Trophoblast cell (in vitro differentiated cells and primary cell): Measurements from ENCODE around the gene KIAA1328.

Experiments used
- DNase-seq, 2 donors: peaks; one replicate each; pipeline ENCODE4 v3.0.0-alpha.2; 2016
- H2AFZ ChIP-seq: 2 replicates; pipeline ENCODE4 v1.6.1; 2013; ENCODE audit warnings: low read length, moderate library complexity, mild to moderate bottlenecking; ENCODE audit not compliant: insufficient read depth, poor library complexity
- H2AK5ac ChIP-seq: 2 replicates; pipeline ENCODE4 v1.6.1; 2013; ENCODE audit warnings: mild to moderate bottlenecking, low read length
- H2BK120ac ChIP-seq: 2 replicates; pipeline ENCODE4 v1.6.1; 2013; ENCODE audit warnings: low read length, mild to moderate bottlenecking, moderate library complexity; ENCODE audit not compliant: insufficient read depth, poor library complexity
- H2BK12ac ChIP-seq: 2 replicates; pipeline ENCODE4 v1.6.1; 2013; ENCODE audit warnings: mild to moderate bottlenecking, low read length, moderate library complexity
- H2BK5ac ChIP-seq: 2 replicates; pipeline ENCODE4 v1.6.1; 2013; ENCODE audit warnings: low read length, low read depth, moderate library complexity, mild to moderate bottlenecking; ENCODE audit not compliant: poor library complexity
- H3K14ac ChIP-seq: 2 replicates; pipeline ENCODE4 v1.6.1; 2013; ENCODE audit warnings: mild to moderate bottlenecking, low read length
- H3K18ac ChIP-seq: 2 replicates; pipeline ENCODE4 v1.6.1; 2013; ENCODE audit warnings: mild to moderate bottlenecking, low read length
- H3K23ac ChIP-seq: 2 replicates; pipeline ENCODE4 v1.6.1; 2013; ENCODE audit warnings: low read length
- H3K27ac ChIP-seq: 2 replicates; pipeline ENCODE4 v1.5.1; 2013; ENCODE audit warnings: low read depth, mild to moderate bottlenecking, inconsistent platforms, low read length, moderate library complexity
- H3K27me3 ChIP-seq: 2 replicates; pipeline ENCODE4 v1.6.1; 2013; ENCODE audit warnings: inconsistent platforms, mild to moderate bottlenecking, low read length, moderate library complexity; ENCODE audit not compliant: insufficient read depth
- H3K36me3 ChIP-seq, 2 experiments: 1 replicate in 1 of 2; 2 replicates in 1 of 2; pipeline ENCODE4 v1.6.1; 2013; ENCODE audit warnings: low read length in 2 of 2, mild to moderate bottlenecking in 2 of 2, moderate library complexity in 1 of 2; ENCODE audit not compliant: insufficient read depth in 2 of 2, control insufficient read depth in 1 of 2
- H3K4ac ChIP-seq: 2 replicates; pipeline ENCODE4 v1.6.1; 2013; ENCODE audit warnings: low read depth, mild to moderate bottlenecking, low read length, moderate library complexity
- H3K4me1 ChIP-seq, 2 experiments: 1 replicate in 1 of 2; 2 replicates in 1 of 2; pipeline ENCODE4 v1.6.1; 2013; ENCODE audit warnings: low read length in 2 of 2, mild to moderate bottlenecking in 2 of 2, moderate library complexity in 1 of 2; ENCODE audit not compliant: insufficient read depth in 2 of 2, control insufficient read depth in 1 of 2
- H3K4me2 ChIP-seq: 2 replicates; pipeline ENCODE4 v1.6.1; 2013; ENCODE audit warnings: inconsistent platforms, mild to moderate bottlenecking, low read length, moderate library complexity
- H3K4me3 ChIP-seq: 2 replicates; pipeline ENCODE4 v1.5.1; 2013; ENCODE audit warnings: mild to moderate bottlenecking, low read depth, low read length, inconsistent platforms
- H3K79me1 ChIP-seq: one replicate; pipeline ENCODE4 v1.6.1; 2013; ENCODE audit warnings: low read length
- H3K79me2 ChIP-seq: 2 replicates; pipeline ENCODE4 v1.6.1; 2013; ENCODE audit warnings: low read length, mild to moderate bottlenecking; ENCODE audit not compliant: control insufficient read depth, insufficient read depth, poor library complexity
- H3K9ac ChIP-seq: 2 replicates; pipeline ENCODE4 v1.6.1; 2013; ENCODE audit warnings: mild to moderate bottlenecking, low read length
- H3K9me3 ChIP-seq: 2 replicates; pipeline ENCODE4 v1.6.1; 2013; ENCODE audit warnings: low read depth, mild to moderate bottlenecking, control low read depth, inconsistent platforms, low read length; ENCODE audit not compliant: insufficient read depth
- H4K12ac ChIP-seq: 2 replicates; pipeline ENCODE4 v1.6.1; 2013; ENCODE audit warnings: low read depth, mild to moderate bottlenecking, low read length, moderate library complexity
- H4K8ac ChIP-seq: 2 replicates; pipeline ENCODE4 v1.6.1; 2013; ENCODE audit warnings: low read depth, mild to moderate bottlenecking, low read length, moderate library complexity
- H4K91ac ChIP-seq: one replicate; pipeline ENCODE4 v1.6.1; 2013; ENCODE audit warnings: low read depth, mild to moderate bottlenecking, low read length, moderate library complexity
- WGBS: extraction: QIAGEN DNeasy Blood & Tissue Kit; methylation state at CpG from one replicate; pipeline ENCODE4 v1.1.7; 2013; ENCODE audit warnings: missing lambda C conversion rate; ENCODE audit not compliant: insufficient read length, insufficient coverage; ENCODE audit errors: extremely low coverage; 5-methylcytosine and 5-hydroxymethylcytosine counted together

The KIAA1328 gene

GRCh38 chr18:36931106-36931505, 102.2 kb downstream of the KIAA1328 start:
- Histone ChIP-seq H3K9ac (no peak overlapping the region), H3K9me3 (no peaks in the 10 kb centered on the region), H3K27ac (no peak overlapping the region), H3K4me3 (no peak overlapping the region), H3K18ac (no peak overlapping the region), H4K8ac (no peak overlapping the region), H3K4me1 (no peaks in the 10 kb centered on the region), H2AFZ (no peak overlapping the region), H3K14ac (no peak overlapping the region), H4K12ac (no peak overlapping the region), H2AK5ac (no peak overlapping the region), H2BK12ac (no peak overlapping the region), H3K4me2 (no peak overlapping the region), H3K27me3 (no peaks in the 10 kb centered on the region), H2BK5ac (no peak overlapping the region), H3K23ac (no peak overlapping the region), H2BK120ac (no peak overlapping the region), H3K4ac (no peak overlapping the region), H4K91ac (no peak overlapping the region), H3K36me3 (no peaks in the 10 kb centered on the region), H3K79me2 (no peaks in the 10 kb centered on the region), H3K79me1 (no peaks in the 10 kb centered on the region)
- no peak for DNase-seq
- no CpG with 5 or more reads among the region's 4 CpGs for WGBS

- Histone ChIP-seq H3K4me2 (no peak overlapping the region), H4K8ac (no peak overlapping the region), H2BK5ac (no peak overlapping the region), H3K4me1 (no peaks in the 10 kb centered on the region), H3K4me3 (no peak overlapping the region), H3K27me3 (no peaks in the 10 kb centered on the region), H2AK5ac (no peak overlapping the region), H2AFZ (no peak overlapping the region), H4K91ac (no peak overlapping the region), H3K27ac (no peak overlapping the region), H4K12ac (no peak overlapping the region), H3K9me3 (no peaks in the 10 kb centered on the region), H3K79me2 (no peaks in the 10 kb centered on the region), H3K4ac (no peak overlapping the region), H3K23ac (no peak overlapping the region), H3K9ac (no peak overlapping the region), H3K18ac (no peak overlapping the region), H3K79me1 (no peaks in the 10 kb centered on the region), H3K36me3 (no peaks in the 10 kb centered on the region), H2BK120ac (no peak overlapping the region), H3K14ac (no peak overlapping the region), H2BK12ac (no peak overlapping the region)
- WGBS, result no CpG with 5 or more reads among the region's 2 CpGs
- DNase-seq, result no peak
These were observed 104.6 kb downstream of the KIAA1328 start for GRCh38 chr18:36933552-36933951.

- H2BK5ac ChIP-seq, result no peak overlapping the region
- H3K4me2 ChIP-seq, result no peak overlapping the region
- H4K12ac ChIP-seq, result no peak overlapping the region
- H3K79me2 ChIP-seq, result no peaks in the 10 kb centered on the region
- no peak overlapping the region for H3K23ac ChIP-seq
- no CpG with 5 or more reads among the region's 1 CpG for WGBS
- H4K8ac ChIP-seq, result no peak overlapping the region
- H3K27me3 ChIP-seq, result no peaks in the 10 kb centered on the region
- no peak overlapping the region for H3K27ac ChIP-seq
- H3K36me3 ChIP-seq, result no peaks in the 10 kb centered on the region
- no peak overlapping the region for H2AK5ac ChIP-seq
- H2BK12ac ChIP-seq, result no peak overlapping the region
- DNase-seq, result no peak
- H4K91ac ChIP-seq, result no peak overlapping the region
- no peaks in the 10 kb centered on the region for H3K4me1 ChIP-seq
- H3K79me1 ChIP-seq, result no peaks in the 10 kb centered on the region
- H3K9me3 ChIP-seq, result no peaks in the 10 kb centered on the region
- no peak overlapping the region for H2BK120ac ChIP-seq
- no peak overlapping the region for H3K9ac ChIP-seq
- H3K14ac ChIP-seq, result no peak overlapping the region
- no peak overlapping the region for H3K4ac ChIP-seq
- H2AFZ ChIP-seq, result no peak overlapping the region
- no peak overlapping the region for H3K4me3 ChIP-seq
- no peak overlapping the region for H3K18ac ChIP-seq
These were observed 106.0 kb downstream of the KIAA1328 start for GRCh38 chr18:36934884-36935283.

- Histone ChIP-seq H2BK120ac (no peak overlapping the region), H2BK12ac (no peak overlapping the region), H3K9me3 (no peaks in the 10 kb centered on the region), H4K91ac (no peak overlapping the region), H3K4me1 (peaks cover 0 to 2% of the 10 kb centered on the region in 2 experiments), H2AK5ac (no peak overlapping the region), H3K27ac (no peak overlapping the region), H2AFZ (no peak overlapping the region), H2BK5ac (no peak overlapping the region), H3K4me2 (peak overlapping the region; percentile 48), H3K14ac (no peak overlapping the region), H4K8ac (no peak overlapping the region), H3K9ac (no peak overlapping the region), H3K36me3 (no peaks in the 10 kb centered on the region), H3K4ac (no peak overlapping the region), H3K23ac (no peak overlapping the region), H3K4me3 (no peak overlapping the region), H3K18ac (no peak overlapping the region), H4K12ac (no peak overlapping the region), H3K27me3 (no peaks in the 10 kb centered on the region), H3K79me2 (no peaks in the 10 kb centered on the region), H3K79me1 (no peaks in the 10 kb centered on the region)
- no CpG with 5 or more reads among the region's 6 CpGs for WGBS
- DNase-seq, result peak; percentile 4 to 78
These were observed 113.3 kb downstream of the KIAA1328 start for GRCh38 chr18:36942264-36942663.
